Measurements from ENCODE around the gene ABRACL.
A peak's percentile ranks its signal among the peaks of the same experiment; 100 is the strongest.

Gene ABRACL

DNA sequence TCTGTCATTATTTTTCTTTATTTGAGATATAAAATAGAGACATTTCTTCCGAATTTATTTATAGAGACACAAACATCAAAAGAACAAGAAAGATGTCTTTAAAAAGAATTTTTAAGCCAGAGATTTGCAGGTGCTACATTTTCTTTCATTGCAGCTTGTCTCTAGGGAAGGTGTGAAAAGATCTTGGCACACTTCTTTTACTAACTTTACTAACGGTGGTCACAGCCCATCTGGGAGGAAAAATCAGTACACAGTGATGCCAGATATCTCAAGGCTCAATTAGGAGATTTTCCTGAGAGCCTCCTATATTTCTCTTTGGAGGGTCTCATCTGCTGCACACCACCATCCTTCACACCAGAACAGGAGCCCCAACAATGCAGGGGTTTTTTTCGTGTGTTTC lies 29.5 kb downstream of the ABRACL start:
- DNase-seq = no peak

DNA sequence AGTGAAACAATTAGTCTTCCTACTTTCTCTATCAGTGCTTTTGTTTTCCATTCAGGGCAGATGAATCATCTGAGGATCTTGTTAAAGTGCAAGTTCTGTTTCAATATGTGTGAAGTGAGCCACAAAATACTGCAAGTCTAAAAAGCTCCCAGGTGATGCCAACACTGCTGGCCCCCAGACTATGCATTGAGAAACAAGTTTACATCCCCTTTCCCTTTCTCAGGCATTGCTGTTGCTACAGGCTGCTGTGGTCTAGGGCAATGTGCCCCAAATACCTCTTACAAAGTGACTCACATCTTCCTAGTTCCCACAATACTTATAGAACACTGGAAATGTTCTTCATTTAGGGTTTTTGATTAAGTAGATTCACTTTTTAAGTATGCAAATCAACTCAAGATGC lies 31.8 kb downstream of the ABRACL start:
- DNase-seq = peak; percentile 27

DNA sequence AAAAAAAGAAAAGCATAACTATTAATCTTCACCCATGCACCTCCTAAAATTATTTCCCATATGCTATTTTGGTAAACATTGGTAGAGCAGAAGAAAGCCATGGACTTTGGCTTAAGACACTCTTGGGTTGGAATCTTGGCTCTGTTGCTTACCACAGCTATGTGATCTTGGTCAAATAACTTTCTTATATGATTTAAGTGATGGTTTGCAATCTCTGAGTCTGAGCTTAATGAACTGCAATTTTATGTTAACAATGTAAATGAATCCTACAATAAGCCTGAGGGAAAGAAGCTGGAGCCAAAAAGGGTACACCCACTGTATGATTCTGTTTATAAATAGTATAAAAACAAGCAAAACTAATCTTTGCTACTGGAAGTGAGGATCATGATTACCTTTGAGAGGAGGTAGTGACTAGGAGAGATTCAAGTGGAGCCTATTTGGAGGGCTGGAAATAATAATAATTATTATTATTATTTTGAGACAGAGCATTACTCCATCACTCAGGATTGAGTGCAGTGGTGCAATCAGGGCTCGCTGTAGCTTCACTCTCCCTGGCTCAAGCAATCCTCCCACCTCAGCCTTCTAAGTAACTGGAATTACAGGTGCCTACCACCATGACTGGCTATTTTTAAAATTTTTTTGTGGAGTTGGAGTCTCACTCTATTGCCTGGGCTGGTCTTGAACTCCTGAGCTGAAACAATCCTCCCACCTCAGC lies 34.5 kb downstream of the ABRACL start:
- no peak for DNase-seq

DNA sequence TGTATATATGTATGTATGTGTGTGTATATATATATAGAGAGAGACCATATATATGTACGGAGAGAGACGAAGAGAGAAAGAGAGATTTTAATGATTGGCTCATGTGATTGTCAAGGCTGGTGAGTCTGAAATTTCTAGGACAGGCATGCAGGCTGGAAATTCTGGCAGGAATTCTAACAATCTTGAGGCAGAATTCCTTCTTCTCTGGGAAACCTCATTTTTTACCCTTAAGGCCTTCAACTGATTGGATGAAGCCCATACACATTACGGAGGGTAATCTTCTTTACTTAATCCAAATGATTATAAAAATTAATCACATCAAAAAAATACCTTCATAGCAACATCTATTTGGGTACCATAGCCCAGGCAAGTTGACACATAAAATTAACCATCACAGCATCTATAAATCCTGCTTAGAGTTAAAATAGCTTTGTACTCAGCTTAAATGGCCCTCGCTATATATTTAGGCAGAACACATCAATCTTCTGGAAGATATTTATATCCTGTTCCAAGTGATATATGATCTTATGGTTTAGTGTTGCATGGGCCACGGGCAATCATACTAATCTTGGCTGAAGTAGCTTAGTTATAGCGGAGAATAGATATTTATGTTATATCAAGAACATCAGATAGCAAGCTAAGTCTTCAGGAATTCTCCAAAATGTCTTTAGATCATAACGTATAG lies 36.6 kb downstream of the ABRACL start:
- no peak for DNase-seq

DNA sequence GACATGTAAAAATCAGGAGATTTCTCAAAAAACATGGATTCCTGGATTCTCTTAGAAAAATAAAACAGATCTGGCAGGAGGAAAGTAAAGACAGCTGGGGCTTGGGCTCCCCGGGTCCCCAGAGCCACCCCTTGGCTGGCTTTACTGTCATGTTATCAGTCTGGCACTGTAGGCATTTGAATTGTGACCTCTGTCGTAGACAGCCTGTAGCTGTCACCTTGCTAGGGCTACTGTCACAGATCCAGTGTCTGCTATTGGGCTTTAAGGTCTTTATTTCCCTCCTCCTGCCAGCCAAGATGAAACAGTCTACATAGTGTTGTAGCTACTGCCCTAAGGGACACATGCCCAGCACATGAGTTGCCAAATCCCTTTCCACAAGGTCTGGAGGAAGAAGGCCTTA lies 37.5 kb downstream of the ABRACL start:
- DNase-seq = no peak

DNA sequence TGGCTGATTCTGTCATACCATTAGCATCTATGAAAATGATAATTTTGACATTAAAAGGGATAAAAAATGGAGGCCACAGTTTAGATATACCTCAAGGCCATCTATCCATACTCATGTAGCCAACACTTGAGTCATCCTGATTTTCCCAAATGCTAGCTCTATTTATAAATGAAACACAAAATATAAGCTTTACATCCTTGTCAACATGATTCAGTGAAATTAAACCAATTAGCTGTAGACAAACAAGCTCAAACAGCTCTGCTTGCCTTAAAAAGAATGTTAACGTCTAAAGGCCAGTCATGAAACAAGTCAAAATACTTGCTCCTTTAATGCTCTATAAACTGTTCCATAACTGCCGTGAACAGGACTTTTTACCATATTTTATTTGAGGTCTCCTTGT lies 40.3 kb downstream of the ABRACL start:
- no peak for DNase-seq

DNA sequence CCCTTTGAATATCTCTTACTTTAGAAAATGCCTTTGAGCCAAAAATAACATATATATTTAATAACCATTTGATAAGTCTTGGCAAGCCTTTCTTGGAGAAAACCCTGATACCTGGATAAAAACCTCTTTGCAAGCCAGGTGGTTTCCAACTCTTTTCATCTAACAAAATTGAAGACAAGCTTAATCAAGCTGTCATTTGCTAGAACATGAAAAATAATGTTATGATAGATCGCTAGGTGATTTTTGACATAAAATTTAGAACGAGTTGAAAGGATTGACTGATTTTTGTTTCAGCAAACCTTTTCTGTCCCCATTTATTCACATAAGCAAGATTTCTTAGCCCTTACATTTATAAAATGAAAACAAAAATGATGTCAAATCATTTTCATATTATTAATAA lies 44.6 kb downstream of the ABRACL start:
- DNase-seq = no peak

DNA sequence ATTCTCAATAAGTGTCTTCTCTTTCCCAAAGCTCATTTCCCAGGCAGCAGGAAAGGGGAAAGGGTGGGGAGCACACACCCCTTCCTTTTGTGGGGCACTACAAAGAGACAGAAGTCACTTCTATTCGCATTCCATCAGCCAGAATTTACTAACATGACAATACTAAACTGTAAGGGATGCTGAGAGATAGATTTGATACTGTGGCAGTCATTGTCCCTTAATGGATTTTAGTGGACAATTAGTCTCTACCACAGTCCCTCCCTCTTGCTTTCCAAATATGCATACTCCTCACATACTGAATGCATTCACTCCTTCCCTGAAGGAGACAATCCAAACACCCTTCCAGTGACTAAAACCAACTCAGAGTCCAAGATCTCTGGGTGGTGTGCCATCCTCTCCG lies 50.5 kb downstream of the ABRACL start:
- DNase-seq = no peak

DNA sequence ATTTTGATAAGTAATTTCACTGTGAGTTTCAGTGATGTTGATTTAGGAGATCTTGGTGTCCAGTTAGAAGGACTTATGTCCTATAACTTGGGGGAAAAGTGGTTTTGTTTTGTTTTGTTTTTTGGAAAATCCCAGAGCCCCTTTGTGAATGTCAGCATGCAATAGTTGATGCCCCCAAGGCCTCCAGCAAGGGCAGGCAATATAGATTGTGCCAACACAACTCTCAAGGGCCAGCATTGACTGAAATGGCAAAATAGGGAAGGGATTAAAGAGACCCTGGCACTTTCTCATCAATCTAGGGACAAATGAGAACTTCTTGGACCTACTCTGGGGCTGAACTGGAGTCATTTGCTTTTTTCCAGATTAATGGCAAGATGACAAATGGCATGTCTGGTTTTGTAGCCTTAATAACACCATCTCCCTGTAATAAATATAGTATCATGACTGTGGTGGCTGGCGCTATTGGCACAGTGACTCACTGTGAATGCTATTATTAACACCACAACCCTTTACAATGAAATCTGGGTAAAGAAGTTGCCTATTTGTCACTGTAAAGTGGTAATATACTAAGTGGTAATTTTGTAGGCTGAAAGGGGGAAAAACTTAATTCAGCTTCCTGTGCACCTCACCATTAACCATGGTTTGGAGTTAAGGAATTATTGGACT lies 51.8 kb downstream of the ABRACL start:
- no peak for DNase-seq

DNA sequence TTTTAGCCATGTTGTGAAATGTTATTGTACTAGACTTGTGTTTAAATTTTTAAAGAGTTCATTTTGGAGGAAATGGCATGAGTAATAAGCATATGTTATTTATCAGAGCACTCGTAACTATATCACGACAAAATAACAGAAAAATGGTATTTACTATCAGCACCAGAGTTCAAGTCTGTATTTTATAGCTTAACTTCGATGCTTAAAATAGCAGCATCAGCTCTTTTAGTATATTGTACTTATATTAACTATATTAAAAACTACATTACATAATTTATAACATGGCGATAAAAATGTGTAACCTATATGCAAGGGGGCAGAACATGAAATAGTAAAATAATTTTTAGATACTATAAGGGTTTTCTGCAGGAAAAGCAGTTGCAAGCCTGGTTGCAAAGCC lies 52.9 kb downstream of the ABRACL start:
- DNase-seq = no peak

DNA sequence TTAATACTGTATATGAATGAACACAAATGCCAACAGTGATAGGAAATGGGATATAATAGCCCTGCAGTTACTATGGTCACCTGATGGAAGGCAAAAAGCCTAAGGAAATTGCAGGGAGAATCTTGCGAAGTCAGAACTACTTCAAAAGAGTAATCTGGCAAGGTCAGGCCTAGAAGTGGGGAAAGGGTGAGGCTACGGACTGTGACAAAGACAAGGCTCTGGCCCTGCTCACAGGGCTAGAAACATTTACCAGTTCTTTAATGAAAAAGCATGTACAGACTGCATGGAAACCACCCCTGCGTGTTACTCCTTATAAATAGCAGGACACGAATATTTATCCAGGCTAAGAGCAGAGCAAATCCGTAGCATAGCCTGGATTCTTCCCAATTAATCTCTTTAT lies 53.8 kb downstream of the ABRACL start:
- DNase-seq = no peak

DNA sequence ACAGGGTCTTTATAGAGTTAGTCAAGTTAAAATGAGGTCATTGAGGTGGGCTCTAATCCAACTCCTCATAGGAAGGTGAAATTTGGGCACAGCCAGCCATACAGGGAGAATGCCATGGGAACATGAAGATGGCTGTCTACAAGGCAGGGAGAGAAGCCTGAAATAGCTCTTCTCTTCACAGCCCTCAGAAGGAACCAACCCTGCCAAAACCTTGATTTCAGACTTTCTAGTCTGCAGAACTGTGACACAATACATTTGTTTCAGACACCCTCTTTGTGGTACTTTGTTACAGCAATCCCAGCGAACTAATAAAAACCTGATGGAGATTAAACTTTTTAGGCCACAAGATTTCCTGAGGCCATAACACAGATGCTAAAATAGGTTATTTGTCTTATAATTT lies 63.3 kb downstream of the ABRACL start:
- DNase-seq = no peak

All from suppressor macrophage treated with lipopolysaccharide for 4 hours (primary cell).